Mucosa of descending colon (tissue), 3 donors: Measurements from ENCODE around the gene ID3. TPM values are rescaled to one million over a fixed set of nuclear protein-coding genes. Genes with fewer than 3 reads are reported as not detected.

ENCODE experiments used
- ATAC-seq: fragments of 200-7000 bp; cut with Tn5 transposase; one replicate; pipeline ENCODE4 v1.9.1; 2020; ENCODE audit warnings: mild to moderate bottlenecking, moderate library complexity
- DNase-seq, 3 donors: peaks; one replicate each; pipeline ENCODE4 v3.0.0-alpha.2; 2020
- H3K36me3 ChIP-seq: fragments of 200-600 bp; one replicate; pipeline ENCODE4 v1.8.0; 2021; ENCODE audit warnings: low read depth, mild to moderate bottlenecking
- H3K4me1 ChIP-seq: fragments of 200-600 bp; one replicate; pipeline ENCODE4 v1.8.0; 2021; ENCODE audit warnings: low read depth, mild to moderate bottlenecking
- H3K4me3 ChIP-seq: fragments of 200-600 bp; one replicate; pipeline ENCODE4 v1.8.0; 2021; ENCODE audit warnings: mild to moderate bottlenecking
- H3K9me3 ChIP-seq: fragments of 200-600 bp; one replicate; pipeline ENCODE4 v1.8.0; 2021; ENCODE audit warnings: mild to moderate bottlenecking
- intact Hi-C, 2 donors: fragments of 100-400 bp; cut with DNase I in 1 of 2; cut with micrococcal nuclease in 1 of 2; formaldehyde crosslinking; loops; one replicate each; pipeline versions ENCODE4 v1.11.0 to v1.11.1; 2022; cut with DNase I, micrococcal nuclease
- total RNA-seq, 3 donors: library from RNA; stranded (reverse); fragmentation: NEBNext Ultra II Directional in 2 of 3; extraction: Animal tissue kit (Norgen Biotek cat#: 25700) in 2 of 3; gene quantifications; one replicate each; pipeline versions ENCODE4 v1.2.1 to v1.2.4, GENCODE V29; 2021 to 2023
- TF ChIP-seq, protein P1 (sequence below): fragments of 200-600 bp; IDR thresholded peaks from one replicate; pipeline ENCODE4 v1.8.0; 2022; ENCODE audit warnings: antibody characterized with exemption, mild to moderate bottlenecking
- donor health status: DM: no; HTN: no; CAD: no; lungs with moderate emphysema.
- donor health status: DM: no; HTN: no; CAD: no.
- donor health status: DM: no; HTN: yes; CAD: no.

Gene ID3
- total RNA-seq, 3 donors from 2014 or later, result 83.0 to 316 (median 121) TPM

DNA sequence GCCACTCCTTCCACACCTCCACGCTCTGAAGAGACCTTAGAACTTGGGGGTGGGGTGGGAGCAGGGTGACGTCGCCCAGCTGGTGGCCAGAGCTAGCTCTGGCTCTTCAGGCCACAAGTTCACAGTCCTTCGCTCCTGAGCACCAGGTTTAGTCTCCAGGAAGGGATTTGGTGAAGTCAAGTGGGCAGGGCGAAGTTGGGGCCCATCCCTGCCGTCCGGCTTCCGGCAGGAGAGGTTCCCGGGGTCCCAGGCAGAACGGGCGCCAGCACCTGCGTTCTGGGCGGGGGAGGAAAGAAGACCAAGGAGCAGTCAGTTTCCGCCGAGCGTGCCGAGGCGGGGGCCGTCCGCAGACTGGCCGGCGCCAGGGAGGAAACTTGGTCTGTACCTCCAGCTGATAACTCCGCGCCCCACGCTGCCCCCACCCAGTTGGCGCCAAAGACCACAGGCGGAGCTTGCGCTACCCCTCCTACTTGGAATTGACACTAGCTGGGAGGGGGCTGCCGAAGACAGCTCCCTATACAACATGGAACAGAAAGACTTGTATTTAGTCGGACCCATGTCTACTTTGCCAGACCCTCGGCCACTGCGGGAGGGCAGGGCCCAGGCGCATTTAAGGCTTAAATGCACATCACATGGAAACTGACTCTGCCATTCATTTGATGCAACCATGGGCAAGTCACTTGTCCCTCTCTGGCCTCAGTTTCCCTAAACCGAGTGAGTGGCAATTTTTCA lies 995 bp downstream of the ID3 start:
- ATAC-seq (peak; percentile 45), DNase-seq (peak; percentile 84 to 88 (median 85))
- H3K9me3 ChIP-seq, result no peaks in the 10 kb centered on the region
- TF ChIP-seq, protein P1, sequence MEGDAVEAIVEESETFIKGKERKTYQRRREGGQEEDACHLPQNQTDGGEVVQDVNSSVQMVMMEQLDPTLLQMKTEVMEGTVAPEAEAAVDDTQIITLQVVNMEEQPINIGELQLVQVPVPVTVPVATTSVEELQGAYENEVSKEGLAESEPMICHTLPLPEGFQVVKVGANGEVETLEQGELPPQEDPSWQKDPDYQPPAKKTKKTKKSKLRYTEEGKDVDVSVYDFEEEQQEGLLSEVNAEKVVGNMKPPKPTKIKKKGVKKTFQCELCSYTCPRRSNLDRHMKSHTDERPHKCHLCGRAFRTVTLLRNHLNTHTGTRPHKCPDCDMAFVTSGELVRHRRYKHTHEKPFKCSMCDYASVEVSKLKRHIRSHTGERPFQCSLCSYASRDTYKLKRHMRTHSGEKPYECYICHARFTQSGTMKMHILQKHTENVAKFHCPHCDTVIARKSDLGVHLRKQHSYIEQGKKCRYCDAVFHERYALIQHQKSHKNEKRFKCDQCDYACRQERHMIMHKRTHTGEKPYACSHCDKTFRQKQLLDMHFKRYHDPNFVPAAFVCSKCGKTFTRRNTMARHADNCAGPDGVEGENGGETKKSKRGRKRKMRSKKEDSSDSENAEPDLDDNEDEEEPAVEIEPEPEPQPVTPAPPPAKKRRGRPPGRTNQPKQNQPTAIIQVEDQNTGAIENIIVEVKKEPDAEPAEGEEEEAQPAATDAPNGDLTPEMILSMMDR, result no peak
- H3K4me1 ChIP-seq, result peaks cover 51% of the 10 kb centered on the region
- H3K36me3 ChIP-seq, result no peaks in the 10 kb centered on the region
- intact Hi-C loops, result no loop called here
- peak overlapping the region; percentile 80 for H3K4me3 ChIP-seq

DNA sequence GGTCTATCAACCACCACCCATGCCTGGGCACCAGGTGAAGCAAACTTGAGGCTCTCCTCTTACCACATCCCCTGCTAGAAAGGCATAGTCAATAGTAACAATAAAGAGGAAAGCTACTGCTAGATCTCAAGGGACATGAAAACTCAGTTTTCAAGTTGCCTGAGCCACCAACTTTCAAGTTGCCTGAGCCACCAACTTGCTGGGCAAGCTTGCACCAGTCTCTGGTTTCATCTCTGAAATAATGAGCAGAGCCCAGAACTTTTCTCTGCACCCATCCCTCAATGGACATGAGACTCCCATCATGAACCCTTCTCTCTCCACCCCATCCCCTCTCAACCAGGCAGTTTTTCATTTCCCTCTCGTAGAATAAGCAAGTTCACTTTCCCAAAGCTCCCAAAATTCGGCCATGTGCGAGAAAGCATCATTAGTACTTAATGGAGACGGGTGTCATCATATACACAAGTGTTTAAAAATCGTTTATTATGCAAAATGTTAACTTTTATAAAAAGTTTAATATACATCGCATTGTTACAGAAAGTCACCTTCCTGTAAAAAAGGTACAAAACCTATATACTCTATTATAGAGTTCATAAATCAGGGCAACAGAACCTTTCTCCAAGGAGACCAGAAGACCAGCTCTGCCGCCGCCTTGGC lies 1.7 kb downstream of the ID3 start:
- Histone ChIP-seq H3K36me3 (no peaks in the 10 kb centered on the region), H3K4me1 (peaks cover 46% of the 10 kb centered on the region), H3K4me3 (peak overlapping the region; percentile 80), H3K9me3 (no peaks in the 10 kb centered on the region)
- TF ChIP-seq, protein P1, result no peak
- ATAC-seq (no peak), DNase-seq (no peak)
- intact Hi-C loops, result no loop called here

DNA sequence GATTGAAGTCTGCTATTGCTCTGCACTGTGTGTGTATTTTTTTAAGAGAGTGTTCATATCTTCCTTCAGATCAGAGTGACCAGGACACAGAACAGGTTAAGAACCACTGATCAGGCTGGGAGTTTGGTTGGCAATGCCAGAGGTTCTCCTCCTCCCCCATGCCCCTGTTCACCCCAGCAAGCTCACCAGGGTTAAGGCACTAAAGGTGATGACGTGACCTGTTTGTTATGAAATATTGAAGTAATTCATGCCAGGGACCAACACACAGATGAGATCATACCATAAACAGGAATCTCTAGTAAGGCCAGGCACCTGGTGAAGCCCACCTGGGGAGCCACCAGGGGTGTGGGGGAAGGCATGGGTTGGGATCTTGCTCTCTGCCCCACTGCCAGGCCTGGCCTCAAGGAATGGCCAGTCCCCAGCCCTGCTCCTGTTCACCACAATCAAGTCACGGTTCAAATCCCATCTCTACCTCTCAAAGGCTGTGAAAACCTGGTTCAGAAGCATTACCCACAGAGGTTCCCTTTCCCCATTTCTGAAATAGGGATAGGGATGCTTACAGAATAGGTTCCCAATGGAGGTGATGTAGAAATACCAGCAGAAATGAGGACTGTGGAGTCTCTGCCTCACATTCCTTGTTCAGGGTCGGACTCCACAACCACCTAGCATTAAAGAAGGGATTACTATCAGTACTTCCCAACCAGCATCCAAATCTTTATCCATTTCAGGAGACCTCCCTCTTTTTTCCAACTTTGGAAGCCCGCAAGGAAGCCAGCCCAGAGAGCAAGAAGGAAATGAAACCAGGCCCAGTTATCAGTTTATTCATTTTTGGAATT lies 2.4 kb downstream of the ID3 start:
- ATAC-seq (peak; percentile 0), DNase-seq (peak in 1 of 3 donors; percentile 56)
- Histone ChIP-seq H3K36me3 (no peaks in the 10 kb centered on the region), H3K4me1 (peaks cover 41% of the 10 kb centered on the region), H3K9me3 (no peaks in the 10 kb centered on the region), H3K4me3 (no peak overlapping the region)
- TF ChIP-seq, protein P1, result no peak
- intact Hi-C loops, result no loop called here

DNA sequence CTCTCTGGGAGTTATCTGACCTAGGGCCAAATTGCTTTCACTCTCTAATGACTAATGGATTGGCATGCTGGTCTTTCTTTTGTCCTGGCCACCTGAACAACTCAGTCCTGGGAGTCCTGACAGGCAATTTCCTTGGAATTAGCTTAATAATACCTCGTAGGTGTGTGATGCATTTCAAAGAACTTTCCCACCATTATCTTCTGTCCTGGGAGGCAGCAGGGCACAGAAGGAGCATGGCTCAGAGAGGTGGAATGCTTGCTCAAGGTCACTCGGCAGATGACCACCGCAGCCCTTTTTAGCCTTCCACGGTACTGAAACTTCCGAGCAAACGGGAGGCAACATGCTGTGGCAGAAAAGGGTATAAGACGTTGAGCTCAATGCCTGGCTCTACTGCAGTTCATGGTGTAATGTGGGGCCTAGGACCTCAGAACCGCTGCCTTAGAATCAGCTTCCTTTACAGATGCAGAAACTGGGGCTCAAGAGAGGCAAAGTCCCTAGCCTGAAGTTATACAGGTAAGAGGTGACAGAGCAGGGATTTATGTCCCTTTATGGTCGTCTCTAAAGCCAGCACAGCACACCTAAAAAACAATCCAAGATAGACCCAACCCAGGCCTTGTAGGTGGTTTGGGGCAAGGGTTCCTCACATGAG lies 3.2 kb downstream of the ID3 start:
- no peaks in the 10 kb centered on the region for H3K9me3 ChIP-seq
- H3K4me1 ChIP-seq, result peaks cover 33% of the 10 kb centered on the region
- TF ChIP-seq, protein P1, result no peak
- DNase-seq (peak in 2 of 3 donors; percentile 43 to 49), ATAC-seq (peak; percentile 1)
- intact Hi-C loops, result no loop called here
- no peaks in the 10 kb centered on the region for H3K36me3 ChIP-seq
- H3K4me3 ChIP-seq, result no peak overlapping the region

DNA sequence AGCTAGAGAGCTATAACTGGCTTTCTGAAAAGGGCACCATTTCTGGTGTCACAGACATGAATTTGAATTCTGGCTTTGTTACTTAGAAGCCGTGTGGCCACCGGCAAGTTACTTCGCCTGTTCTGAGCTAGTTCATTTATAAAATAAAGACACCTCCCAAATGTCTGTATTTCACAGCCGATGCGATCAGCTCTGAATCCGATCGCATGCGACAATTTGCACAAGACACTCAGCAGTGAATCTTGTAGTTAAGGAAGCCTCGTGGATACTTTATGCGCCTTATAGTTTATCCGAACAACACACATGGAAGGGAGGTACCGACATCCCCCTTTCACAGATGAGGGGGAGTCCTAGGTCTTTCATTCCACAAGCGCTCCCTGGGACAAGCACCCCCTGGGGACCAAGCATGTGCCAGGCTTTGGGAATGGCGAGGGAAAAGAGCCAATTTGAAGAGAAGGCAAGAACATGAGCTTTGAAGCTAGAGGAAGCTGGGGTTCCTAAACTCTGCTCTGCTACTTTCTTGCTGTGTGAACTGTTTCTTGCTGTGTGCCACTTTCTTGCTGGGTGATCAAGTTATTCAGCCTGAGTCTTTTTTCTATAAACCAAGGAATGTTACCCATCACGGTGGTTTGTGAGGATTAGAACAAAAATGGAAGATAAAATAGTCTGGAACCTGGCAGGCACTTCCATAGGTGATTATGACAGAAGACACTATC lies 3.9 kb downstream of the ID3 start:
- TF ChIP-seq, protein P1, result no peak
- no peaks in the 10 kb centered on the region for H3K9me3 ChIP-seq
- intact Hi-C loops, result no loop called here
- no peak overlapping the region for H3K4me3 ChIP-seq
- peaks cover 28% of the 10 kb centered on the region for H3K4me1 ChIP-seq
- no peak for ATAC-seq
- DNase-seq, result peak in 1 of 3 donors; percentile 46
- no peaks in the 10 kb centered on the region for H3K36me3 ChIP-seq
